ENCODE data around the gene TNNC1.

- TF ChIP-seq CTCF (conservative IDR thresholded peaks at IDR 0.05 in 1 of 2, IDR thresholded peaks at IDR 0.05 in 1 of 2; ENCODE audit: low read depth in 1 of 2, low read length in 2 of 2) (no peak), EZH2 (IDR thresholded peaks at IDR 0.05; ENCODE audit: low read length, missing control alignments) (no peak)
These were observed 46.1 kb downstream of the TNNC1 start for GRCh38 chr3:52407779-52408178.
